SK-N-MC (cell line): ENCODE data around the gene WDR49.

Experiments used
- DNase-seq: peaks from one replicate; pipeline ENCODE4 v3.0.0-alpha.2; 2011; ENCODE audit warnings: low read depth, low spot score
- H3K27ac ChIP-seq: fragments of 200-600 bp; sonication (generic); 2 replicates; pipeline ENCODE4 v1.5.1; 2016; ENCODE audit warnings: mixed run types
- H3K36me3 ChIP-seq: fragments of 200-600 bp; sonication (generic); 2 replicates; pipeline ENCODE4 v1.6.1; 2017; ENCODE audit warnings: antibody characterized with exemption, low read length, mixed read lengths; ENCODE audit not compliant: insufficient read depth
- H3K4me3 ChIP-seq: fragments of 200-600 bp; sonication (generic); 2 replicates; pipeline ENCODE4 v1.5.1; 2016
- H3K9ac ChIP-seq: fragments of 200-600 bp; sonication (generic); 2 replicates; pipeline ENCODE4 v1.8.0; 2017; ENCODE audit warnings: mixed run types, mixed read lengths; ENCODE audit not compliant: insufficient read length
- H3K9me3 ChIP-seq: fragments of 200-600 bp; sonication (generic); 2 replicates; pipeline ENCODE4 v1.6.1; 2017; ENCODE audit warnings: low read depth, mild to moderate bottlenecking, antibody characterized with exemption, low read length, moderate library complexity, mixed read lengths
- EZH2 ChIP-seq: fragments of 200-600 bp; sonication (generic); IDR thresholded peaks from one replicate; pipeline ENCODE4 v1.6.1; 2017; ENCODE audit warnings: antibody characterized with exemption
- FOXP2 ChIP-seq: optimal IDR thresholded peaks from 2 replicates; pipeline ENCODE3; 2011; ENCODE audit warnings: mild to moderate bottlenecking, moderate library complexity; ENCODE audit not compliant: insufficient read depth; ENCODE audit errors: extremely low read length, control extremely low read depth
- POLR2AphosphoS5 ChIP-seq: IDR thresholded peaks from 2 replicates; pipeline ENCODE4 v1.6.1; 2012; ENCODE audit warnings: mild to moderate bottlenecking, low read depth, low read length, borderline replicate concordance

The WDR49 gene

DNA sequence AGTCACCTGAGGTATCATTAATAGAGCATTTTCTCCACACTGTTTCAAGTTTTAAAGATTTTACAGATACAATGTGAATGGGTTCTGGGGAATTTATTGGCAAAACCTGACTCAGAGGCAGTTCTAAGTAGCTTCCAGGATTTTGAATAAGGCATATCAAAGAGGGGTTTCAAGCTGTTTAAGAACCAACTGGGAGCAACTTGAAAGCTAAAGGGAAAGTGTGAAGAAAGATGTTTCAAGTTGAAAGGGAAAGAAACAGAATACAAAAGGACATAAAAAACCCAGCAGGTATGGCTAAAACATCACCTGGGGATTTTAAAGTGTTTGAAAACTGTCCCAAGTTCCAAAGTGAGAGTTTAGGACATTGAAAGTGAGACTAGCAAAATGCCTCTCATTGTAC lies 162.1 kb downstream of the WDR49 start:
- Histone ChIP-seq H3K36me3 (no peaks in the 10 kb centered on the region), H3K4me3 (no peak overlapping the region), H3K9me3 (0 out of 2 replicates have a peak, but pooled peaks cover 3% of the 10 kb centered on the region)

DNA sequence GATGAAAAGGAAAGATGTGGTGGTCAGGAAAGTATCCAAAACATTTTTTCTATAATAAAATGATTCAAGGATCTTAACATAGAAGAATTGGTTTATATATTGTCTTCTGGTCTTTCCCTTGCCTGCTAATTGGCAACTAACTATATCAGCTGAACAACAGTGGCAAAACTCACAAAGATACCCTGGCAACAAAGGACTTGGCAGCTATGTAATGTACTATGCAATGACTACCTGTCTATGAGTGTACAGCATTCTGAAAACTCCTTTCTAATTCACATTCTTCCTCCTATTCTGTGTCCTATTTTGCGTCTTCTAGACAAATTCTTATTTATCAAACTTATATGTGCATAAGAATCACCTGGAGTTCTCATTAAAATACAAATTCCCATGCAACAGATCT lies 164.2 kb downstream of the WDR49 start:
- Histone ChIP-seq H3K4me3 (no peak overlapping the region), H3K9me3 (0 out of 2 replicates have a peak, but pooled peaks cover 3% of the 10 kb centered on the region), H3K27ac (no peak overlapping the region), H3K9ac (no peak overlapping the region), H3K36me3 (no peaks in the 10 kb centered on the region)
- no peak for TF ChIP-seq EZH2
- TF ChIP-seq FOXP2: no peak
- no peak for TF ChIP-seq POLR2AphosphoS5
- no peak for DNase-seq

More for the DNA sequence above, 162.1 kb downstream of the WDR49 start:
- no peak overlapping the region for H3K27ac ChIP-seq
- TF ChIP-seq POLR2AphosphoS5 (no peak), FOXP2 (no peak), EZH2 (no peak)
- H3K9ac ChIP-seq: no peak overlapping the region
- DNase-seq: no peak

DNA sequence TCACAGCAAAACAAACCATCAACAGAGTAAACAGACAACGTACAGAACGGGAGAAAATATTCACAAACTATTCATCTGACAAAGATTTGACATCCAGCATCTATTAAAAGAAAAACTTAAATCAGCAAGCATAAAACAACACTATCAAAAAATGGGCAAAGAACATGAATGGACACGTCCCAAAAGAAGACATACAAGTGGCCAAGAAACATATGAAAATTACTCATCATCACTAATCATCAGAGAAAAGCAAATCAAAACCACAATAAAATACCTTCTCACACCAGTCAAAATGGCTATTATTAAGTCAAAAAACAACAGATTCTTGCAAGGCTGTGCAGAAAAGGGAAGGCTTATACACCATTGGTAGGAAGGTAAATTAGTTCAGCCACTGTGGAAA lies 166.2 kb downstream of the WDR49 start:
- DNase-seq: no peak
- no peak for TF ChIP-seq EZH2
- no peak for TF ChIP-seq POLR2AphosphoS5
- TF ChIP-seq FOXP2: no peak

DNA sequence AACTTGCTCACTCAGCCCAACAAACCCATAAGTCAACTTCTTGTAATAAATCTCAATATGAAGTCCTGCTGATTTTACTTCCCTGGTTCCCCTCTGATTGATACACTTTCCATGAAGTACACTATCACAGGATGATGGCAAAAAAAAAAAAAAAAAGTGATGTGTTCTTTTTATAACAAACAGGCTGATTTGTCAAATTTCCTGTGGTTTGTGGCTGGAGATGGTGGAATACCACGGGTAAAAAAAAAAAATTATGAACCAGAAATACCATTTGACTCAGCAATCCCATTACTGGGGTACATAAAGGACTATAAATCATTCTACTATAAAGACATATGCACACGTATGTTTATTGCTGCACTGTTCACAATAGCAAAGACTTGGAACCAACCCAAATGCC lies 169.2 kb downstream of the WDR49 start:
- DNase-seq: no peak
- no peak overlapping the region for H3K9ac ChIP-seq
- no peak overlapping the region for H3K27ac ChIP-seq
- TF ChIP-seq EZH2: no peak
- TF ChIP-seq FOXP2: no peak
- TF ChIP-seq POLR2AphosphoS5: no peak
- 0 out of 2 replicates have a peak, but pooled peaks cover 3% of the 10 kb centered on the region for H3K9me3 ChIP-seq
- no peaks in the 10 kb centered on the region for H3K36me3 ChIP-seq
- no peak overlapping the region for H3K4me3 ChIP-seq

More for the DNA sequence above, 166.2 kb downstream of the WDR49 start:
- H3K36me3 ChIP-seq: no peaks in the 10 kb centered on the region
- H3K27ac ChIP-seq: no peak overlapping the region
- H3K9me3 ChIP-seq: 0 out of 2 replicates have a peak, but pooled peaks cover 3% of the 10 kb centered on the region
- no peak overlapping the region for H3K9ac ChIP-seq
- H3K4me3 ChIP-seq: no peak overlapping the region

DNA sequence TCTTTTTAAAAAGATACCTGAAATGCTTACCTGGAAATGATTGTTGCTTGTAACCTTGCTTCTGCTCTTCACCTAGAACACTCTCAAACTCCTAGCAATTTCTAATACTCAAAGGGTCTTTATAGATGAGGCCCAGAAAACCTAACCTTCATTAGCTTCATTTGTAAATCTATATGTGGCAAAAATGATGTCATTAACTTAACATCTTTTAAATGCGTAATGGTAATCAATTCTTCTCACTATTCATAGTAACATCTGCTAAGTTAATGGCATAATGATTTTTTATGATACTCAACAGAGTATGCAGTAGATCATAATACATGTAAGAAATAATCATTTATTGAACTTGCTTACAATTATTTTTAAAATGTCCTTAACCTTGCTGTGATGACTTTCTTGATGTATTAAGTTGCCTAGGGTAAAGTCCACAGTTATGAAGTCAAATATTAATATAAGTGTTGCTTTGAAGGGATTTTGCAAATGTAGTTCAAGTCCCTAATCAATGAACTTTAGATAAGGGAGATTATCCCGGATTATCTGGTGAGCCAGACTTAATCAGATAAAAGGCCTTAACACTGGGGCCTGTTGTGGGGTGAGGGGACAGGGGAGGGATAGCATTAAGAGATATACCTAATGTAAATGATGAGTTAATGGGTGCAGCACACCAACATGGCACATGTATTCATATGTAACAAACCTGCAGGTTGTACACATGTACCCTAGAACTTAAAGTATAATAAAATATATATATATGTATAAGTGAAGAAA lies 169.8 kb downstream of the WDR49 start:
- Histone ChIP-seq H3K9me3 (0 out of 2 replicates have a peak, but pooled peaks cover 3% of the 10 kb centered on the region), H3K36me3 (no peaks in the 10 kb centered on the region), H3K4me3 (no peak overlapping the region), H3K9ac (no peak overlapping the region), H3K27ac (no peak overlapping the region)
- TF ChIP-seq EZH2: no peak
- TF ChIP-seq FOXP2: no peak
- no peak for TF ChIP-seq POLR2AphosphoS5
- DNase-seq: no peak

- Histone ChIP-seq H3K9ac (no peak overlapping the region), H3K4me3 (no peak overlapping the region), H3K9me3 (no peaks in the 10 kb centered on the region), H3K27ac (no peak overlapping the region), H3K36me3 (no peaks in the 10 kb centered on the region)
- DNase-seq: no peak
- TF ChIP-seq FOXP2 (no peak), POLR2AphosphoS5 (no peak)
These were observed 172.6 kb downstream of the WDR49 start for GRCh38 chr3:167481164-167481563.

DNA sequence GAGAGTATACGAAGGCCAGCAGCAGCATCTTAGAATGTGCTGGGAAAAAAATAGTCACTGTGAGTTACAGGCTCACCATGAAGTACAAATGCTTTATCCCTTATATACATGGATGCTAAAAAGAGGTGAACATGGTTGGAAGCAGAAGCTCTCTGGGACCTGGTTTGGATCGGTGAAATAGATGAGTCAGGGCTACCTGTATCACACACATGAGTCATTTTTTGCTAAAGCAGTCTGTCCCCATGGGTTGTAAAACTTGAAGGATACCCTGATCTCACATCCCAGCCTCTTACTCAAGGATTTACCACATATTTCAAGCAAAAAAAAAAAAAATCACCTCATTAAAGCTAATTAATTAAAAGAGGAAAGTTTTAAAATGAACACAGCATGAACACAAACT lies 173.0 kb downstream of the WDR49 start:
- Histone ChIP-seq H3K27ac (no peak overlapping the region), H3K9me3 (no peaks in the 10 kb centered on the region), H3K9ac (no peak overlapping the region), H3K4me3 (no peak overlapping the region), H3K36me3 (no peaks in the 10 kb centered on the region)
- TF ChIP-seq FOXP2: no peak
- TF ChIP-seq EZH2: no peak
- TF ChIP-seq POLR2AphosphoS5: no peak
- no peak for DNase-seq

GRCh38 chr3:167473863-167474262 lies 179.9 kb downstream of the WDR49 start, which contains the start of gene SERPINI2:
TSS of gene SERPINI2 (minus strand) at chr3:167474042. CDS start at chr3:167471834, 2,208 bp downstream.
- Histone ChIP-seq H3K4me3 (no peak within 1 kb of the TSS), H3K9me3 (no peaks in the 10 kb centered on the region), H3K9ac (no peak within 1 kb of the TSS), H3K36me3 (no peaks in the 10 kb centered on the region), H3K27ac (no peak within 1 kb of the TSS)
- TF ChIP-seq FOXP2: no peak
- TF ChIP-seq POLR2AphosphoS5: no peak
- TF ChIP-seq EZH2: no peak
- no peak for DNase-seq

- Histone ChIP-seq H3K4me3 (no peak overlapping the region), H3K9me3 (no peaks in the 10 kb centered on the region), H3K27ac (no peak overlapping the region), H3K36me3 (no peaks in the 10 kb centered on the region), H3K9ac (no peak overlapping the region)
- no peak for DNase-seq
- TF ChIP-seq POLR2AphosphoS5 (no peak), EZH2 (no peak), FOXP2 (no peak)
These were observed 184.4 kb downstream of the WDR49 start for GRCh38 chr3:167469381-167469780.
